Left lung (tissue), 10 donors: ENCODE data around the gene HSD17B14. TPM values are rescaled to one million over a fixed set of nuclear protein-coding genes. Genes with fewer than 3 reads are reported as not detected.

Source experiments
- ATAC-seq: fragments of 200-7000 bp; cut with Tn5 transposase; one replicate; pipeline ENCODE4 v1.9.1; 2020; ENCODE audit warnings: moderate library complexity
- DNase-seq, 4 donors: peaks; one replicate each; pipeline ENCODE4 v3.0.0-alpha.2; 2013 to 2020
- H3K27ac ChIP-seq, 2 donors: fragments of 200-600 bp; sonication (generic) in 1 of 2; one replicate each; pipeline versions ENCODE4 v1.5.0 to v1.8.0; 2020 to 2021
- H3K27me3 ChIP-seq, 2 donors: fragments of 200-600 bp; sonication (generic) in 1 of 2; one replicate each; pipeline versions ENCODE4 v1.5.0 to v1.8.0; 2020 to 2021
- H3K36me3 ChIP-seq, 2 donors: fragments of 200-600 bp; sonication (generic) in 1 of 2; one replicate each; pipeline versions ENCODE4 v1.5.0 to v1.8.0; 2020 to 2021
- H3K4me1 ChIP-seq, 2 donors: fragments of 200-600 bp; one replicate each; pipeline ENCODE4 v1.8.0; 2021
- H3K4me3 ChIP-seq, 2 donors: fragments of 200-600 bp; sonication (generic) in 1 of 2; one replicate each; pipeline versions ENCODE4 v1.5.0 to v1.8.0; 2020 to 2021; ENCODE audit warnings: mild to moderate bottlenecking in 1 of 2
- H3K9me3 ChIP-seq, 2 donors: fragments of 200-600 bp; sonication (generic) in 1 of 2; one replicate each; pipeline versions ENCODE4 v1.5.0 to v1.8.0; 2020 to 2021
- CTCF ChIP-seq, 2 donors: fragments of 200-600 bp; sonication (generic) in 1 of 2; IDR thresholded peaks; one replicate each; pipeline versions ENCODE4 v1.5.0 to v1.8.0; 2021; ENCODE audit warnings: antibody characterized with exemption in 2 of 2
- intact Hi-C, 2 donors: fragments of 100-400 bp; cut with DNase I; formaldehyde crosslinking; loops; one replicate each; pipeline versions ENCODE4 v1.11.2 to v1.14.2; 2022
- polyA plus RNA-seq, 6 donors: library from polyadenylated mRNA; unstranded; fragments of 120-200 nt; gene quantifications; one replicate each; pipeline ENCODE4 v1.2.1, GENCODE V29; 2013; ENCODE audit not compliant: insufficient read length in 6 of 6
- total RNA-seq, 2 donors: library from RNA; stranded (reverse); fragmentation: NEBNext Ultra II Directional; extraction: Animal tissue kit (Norgen Biotek cat#: 25700); gene quantifications; one replicate each; pipeline ENCODE4 v1.2.1, GENCODE V29; 2021
- donor health status: DM: no; HTN: yes; CAD: no.
- donor health status: DM: no; HTN: no; CAD: no.

Gene HSD17B14
- total and polyA plus RNA-seq, 8 donors = 6.7 to 20.3 (median 9.3) TPM

DNA sequence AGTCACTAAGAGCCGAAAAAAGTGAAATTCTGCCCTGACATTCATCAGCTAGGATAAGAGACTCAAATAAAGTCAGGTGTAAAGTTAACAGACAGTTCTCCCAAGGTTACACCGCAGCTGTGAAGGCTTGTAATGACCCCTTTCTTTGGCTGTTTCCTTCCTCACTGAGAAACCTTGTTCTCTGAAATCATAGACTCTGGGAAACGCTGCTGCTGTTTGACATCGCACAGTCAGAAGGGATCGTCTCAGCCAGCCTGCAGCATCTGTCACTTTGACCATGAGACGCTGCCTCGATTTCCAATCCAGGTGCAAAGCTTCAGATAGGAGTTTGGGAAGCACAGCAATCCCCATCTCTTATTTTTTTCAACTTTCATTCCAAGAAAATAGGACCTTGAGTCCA is 26.1 kb downstream of the HSD17B14 start:
- Histone ChIP-seq H3K9me3 (no peaks in the 10 kb centered on the region), H3K4me1 (peaks cover 0 to 31% of the 10 kb centered on the region in 2 donors), H3K27ac (peak overlapping the region; percentile 77), H3K36me3 (peaks cover 0 to 3% of the 10 kb centered on the region in 2 donors), H3K27me3 (peaks cover 0 to 10% of the 10 kb centered on the region in 2 donors), H3K4me3 (peak overlapping the region; percentile 67)
- intact Hi-C loops = no loop called here
- no peak for ATAC-seq
- TF ChIP-seq CTCF (IDR thresholded peaks at IDR 0.05) = no peak
- no peak for DNase-seq

GRCh38 chr19:48807590-48808308 is 28.5 kb downstream of the HSD17B14 start:
- ATAC-seq (no peak), DNase-seq (no peak)
- Histone ChIP-seq H3K36me3 (peaks cover 0 to 3% of the 10 kb centered on the region in 2 donors), H3K4me3 (no peak overlapping the region), H3K9me3 (no peaks in the 10 kb centered on the region), H3K27ac (no peak overlapping the region), H3K27me3 (peaks cover 0 to 10% of the 10 kb centered on the region in 2 donors), H3K4me1 (peaks cover 0 to 28% of the 10 kb centered on the region in 2 donors)
- intact Hi-C loops = no loop called here
- no peak for TF ChIP-seq CTCF (IDR thresholded peaks at IDR 0.05)

DNA sequence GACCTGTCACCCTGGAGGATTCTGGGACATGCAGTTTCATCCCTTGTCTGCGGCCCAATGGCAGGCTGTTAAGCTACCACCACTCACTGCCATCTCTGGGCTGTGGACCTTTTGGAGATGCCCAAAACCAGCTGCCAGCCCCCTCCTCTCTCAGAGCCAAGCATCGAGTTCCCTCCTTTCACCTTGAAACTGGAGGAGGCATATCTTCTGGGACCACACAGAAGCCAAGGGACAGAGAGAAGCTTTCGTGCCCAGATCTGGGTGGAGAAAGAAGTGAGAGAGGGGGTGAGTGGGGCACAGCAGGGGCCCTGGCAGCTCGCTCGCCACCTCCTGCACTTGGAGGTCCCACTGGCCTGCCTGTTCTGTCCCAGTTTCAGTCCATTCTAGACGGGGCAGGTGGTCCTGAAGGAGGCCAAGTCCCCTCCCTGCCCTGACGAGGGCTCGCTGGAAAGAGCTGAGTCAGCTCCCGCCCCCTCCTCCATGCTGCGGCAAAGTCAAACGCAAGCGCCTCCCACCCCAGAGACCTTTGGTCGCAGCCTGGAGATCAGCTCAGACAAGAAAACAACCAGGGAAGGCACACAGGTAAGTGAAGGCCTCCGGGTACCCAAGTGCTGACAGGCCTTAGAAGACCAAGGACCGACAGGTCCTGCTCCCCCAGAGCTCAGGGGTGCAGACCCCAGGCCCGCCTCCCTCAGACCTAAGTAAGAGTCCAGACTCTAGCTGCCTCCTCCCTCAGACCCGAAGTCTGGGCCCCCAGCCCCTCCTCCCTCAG is 29.3 kb downstream of the HSD17B14 start:
- Histone ChIP-seq H3K4me3 (no peak overlapping the region), H3K4me1 (peaks cover 0 to 21% of the 10 kb centered on the region in 2 donors), H3K9me3 (no peaks in the 10 kb centered on the region), H3K27me3 (peaks cover 0 to 5% of the 10 kb centered on the region in 2 donors), H3K27ac (no peak overlapping the region), H3K36me3 (peaks cover 0 to 3% of the 10 kb centered on the region in 2 donors)
- no peak for ATAC-seq
- no peak for DNase-seq
- no peak for TF ChIP-seq CTCF (IDR thresholded peaks at IDR 0.05)
- intact Hi-C loops = no loop called here

GRCh38 chr19:48806518-48806817 is 29.8 kb downstream of the HSD17B14 start:
- H3K4me3 ChIP-seq = no peak overlapping the region
- peaks cover 0 to 15% of the 10 kb centered on the region in 2 donors for H3K4me1 ChIP-seq
- DNase-seq (peak in 1 of 4 donors; percentile 58), ATAC-seq (peak; percentile 14)
- no peaks in the 10 kb centered on the region for H3K27me3 ChIP-seq
- intact Hi-C loops = no loop called here
- H3K27ac ChIP-seq = no peak overlapping the region
- H3K36me3 ChIP-seq = peaks cover 0 to 3% of the 10 kb centered on the region in 2 donors
- no peaks in the 10 kb centered on the region for H3K9me3 ChIP-seq
- TF ChIP-seq CTCF (IDR thresholded peaks at IDR 0.05) = no peak

GRCh38 chr19:48805452-48805851 is 30.8 kb downstream of the HSD17B14 start:
- intact Hi-C loops = no loop called here
- no peak for TF ChIP-seq CTCF (IDR thresholded peaks at IDR 0.05)
- H3K4me3 ChIP-seq = no peak overlapping the region

More at GRCh38 chr19:48805452-48805851, 30.8 kb downstream of the HSD17B14 start:
- DNase-seq = no peak
- no peaks in the 10 kb centered on the region for H3K27me3 ChIP-seq
- no peak overlapping the region for H3K27ac ChIP-seq
- peaks cover 0 to 7% of the 10 kb centered on the region in 2 donors for H3K4me1 ChIP-seq
- peaks cover 0 to 3% of the 10 kb centered on the region in 2 donors for H3K36me3 ChIP-seq
- no peaks in the 10 kb centered on the region for H3K9me3 ChIP-seq
- no peak for ATAC-seq
